PC-9 (cell line): ENCODE data around the gene RCBTB1. TPM values are rescaled to one million over a fixed set of nuclear protein-coding genes. Genes with fewer than 3 reads are reported as not detected.

Experiments used
- BruUV-seq: library from RNA; stranded (reverse); fragments of 400-500 nt; replicated peaks from 2 replicates; lab custom pipeline; 2021; lab: Mats Ljungman, UMichigan
- CTCF ChIA-PET: fragments of 300-600 bp; sonication (Branson Sonifier 250); formaldehyde crosslinking; loops from one replicate; lab custom pipeline; 2022; ENCODE audit warnings: antibody characterized with exemption; lab: Charles Lee
- POLR2A ChIA-PET: fragments of 300-600 bp; sonication (Branson Sonifier 250); formaldehyde crosslinking; loops from one replicate; lab custom pipeline; 2022; ENCODE audit warnings: antibody characterized with exemption; ENCODE audit not compliant: unreplicated experiment; lab: Charles Lee
- DNase-seq, 2 experiments: peaks; one replicate each; pipeline versions ENCODE4 v3.0.0 to v3.0.0-alpha.2; 2015 to 2022; ENCODE audit warnings: mixed read lengths in 1 of 2
- H2AFZ ChIP-seq: fragments of 200-600 bp; sonication (generic); 2 replicates; pipeline ENCODE4 v1.8.1; 2017; ENCODE audit warnings: antibody characterized with exemption
- H3F3A ChIP-seq: fragments of 200-600 bp; sonication (generic); 2 replicates; pipeline ENCODE4 v1.8.1; 2017; ENCODE audit warnings: antibody characterized with exemption, mild to moderate bottlenecking, low read depth; ENCODE audit not compliant: insufficient read depth
- H3K27ac ChIP-seq: fragments of 200-600 bp; sonication (generic); 2 replicates; pipeline ENCODE4 v1.6.1; 2016; ENCODE audit warnings: mixed run types
- H3K27me3 ChIP-seq: fragments of 200-600 bp; sonication (generic); 2 replicates; pipeline ENCODE4 v1.6.1; 2016; ENCODE audit warnings: low read depth, mixed run types; ENCODE audit not compliant: insufficient read depth
- H3K36me3 ChIP-seq: fragments of 200-600 bp; sonication (generic); 2 replicates; pipeline ENCODE4 v1.6.1; 2016; ENCODE audit warnings: low read depth, mixed run types
- H3K4me1 ChIP-seq: fragments of 200-600 bp; sonication (generic); replicated peaks from 2 replicates; pipeline ENCODE4 v1.6.1; 2016; ENCODE audit warnings: mixed run types; ENCODE audit not compliant: insufficient read depth
- H3K4me2 ChIP-seq: fragments of 200-600 bp; sonication (generic); 2 replicates; pipeline ENCODE4 v1.6.1; 2017; ENCODE audit warnings: mixed run types
- H3K4me3 ChIP-seq: fragments of 200-600 bp; sonication (generic); 2 replicates; pipeline ENCODE4 v1.6.1; 2016; ENCODE audit warnings: mixed run types
- H3K79me2 ChIP-seq: fragments of 200-600 bp; sonication (generic); 2 replicates; pipeline ENCODE4 v1.6.1; 2017; ENCODE audit warnings: low read depth, mixed run types
- H3K9me2 ChIP-seq: fragments of 200-600 bp; sonication (generic); 2 replicates; pipeline ENCODE4 v1.8.1; 2017; ENCODE audit warnings: mild to moderate bottlenecking; ENCODE audit not compliant: insufficient read depth
- H3K9me3 ChIP-seq: fragments of 200-600 bp; sonication (generic); 2 replicates; pipeline ENCODE4 v1.8.1; 2016; ENCODE audit warnings: low read depth; ENCODE audit not compliant: insufficient read depth
- H4K20me1 ChIP-seq: fragments of 200-600 bp; sonication (generic); 2 replicates; pipeline ENCODE4 v1.8.1; 2017; ENCODE audit not compliant: insufficient read depth
- EZH2 ChIP-seq: fragments of 200-600 bp; sonication (generic); IDR thresholded peaks from 2 replicates; pipeline ENCODE4 v1.8.0; 2017; ENCODE audit warnings: antibody characterized with exemption, low read depth
- intact Hi-C: fragments of 100-400 bp; cut with micrococcal nuclease; formaldehyde crosslinking; loops from one replicate; pipeline ENCODE4 v1.10.0; 2022; ENCODE audit not compliant: unreplicated experiment
- total RNA-seq: library from RNA; stranded (reverse); gene quantifications from 2 replicates; pipeline ENCODE4 v1.2.3, GENCODE V29; 2021
- TF ChIP-seq, protein P1 (sequence below): fragments of 200-600 bp; sonication (generic); conservative IDR thresholded peaks from 2 replicates; pipeline ENCODE4 v1.6.1; 2017; ENCODE audit warnings: mixed run types, antibody characterized with exemption, mild to moderate bottlenecking, moderate library complexity

The RCBTB1 gene
- total RNA-seq, 1 experiment from 2014 or later, result 16.1 TPM

DNA sequence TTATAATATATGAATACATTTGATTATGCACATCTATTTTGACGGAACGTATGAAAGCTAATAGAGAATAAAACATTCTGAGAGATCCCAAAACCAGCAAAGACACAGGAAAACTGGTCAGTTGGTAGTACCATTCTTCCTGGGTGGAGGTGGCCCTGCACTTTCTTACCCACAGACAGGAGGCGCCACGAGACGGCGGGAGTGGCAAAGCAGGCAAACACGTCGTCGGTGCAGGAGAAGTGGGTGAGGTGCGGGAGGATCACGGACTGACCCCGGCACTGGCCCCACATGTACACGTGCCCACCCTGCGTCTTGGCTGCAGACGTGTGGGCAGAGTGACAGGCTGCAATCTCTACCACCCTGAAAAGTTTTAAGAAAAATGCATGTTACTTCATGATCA, 36.1 kb downstream of the RCBTB1 start:
- POLR2A ChIA-PET, result no interaction called here

DNA sequence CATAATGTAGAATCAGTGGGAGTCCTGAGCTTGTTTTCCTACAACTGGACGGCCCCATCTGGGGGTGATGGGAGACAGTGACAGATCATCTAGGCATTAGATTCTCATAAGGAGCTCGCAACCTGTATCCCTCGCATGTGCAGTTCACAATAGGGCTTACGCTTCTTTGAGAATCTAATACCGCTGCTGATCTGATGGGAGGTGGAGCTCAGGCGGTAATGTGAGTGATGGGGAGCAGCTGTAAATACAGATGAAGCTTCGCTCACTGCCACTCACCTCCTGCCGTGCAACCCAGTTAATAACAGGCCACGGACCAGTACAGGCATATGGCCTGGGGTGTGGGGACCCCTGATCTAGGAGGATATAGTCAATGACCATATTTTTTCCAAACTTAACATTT, 38.8 kb downstream of the RCBTB1 start:
- Histone ChIP-seq H3K27ac (no peak overlapping the region), H3K36me3 (no peaks in the 10 kb centered on the region), H2AFZ (no peak overlapping the region), H3K4me2 (no peak overlapping the region), H3K27me3 (no peaks in the 10 kb centered on the region), H3K79me2 (no peaks in the 10 kb centered on the region), H3K9me2 (no peaks in the 10 kb centered on the region), H4K20me1 (no peaks in the 10 kb centered on the region), H3F3A (no peaks in the 10 kb centered on the region), H3K4me1 (no peaks in the 10 kb centered on the region), H3K9me3 (no peaks in the 10 kb centered on the region), H3K4me3 (no peak overlapping the region)
- intact Hi-C loops, result no loop called here
- ChIA-PET CTCF (no interaction called here), POLR2A (no interaction called here)
- TF ChIP-seq, protein P1, sequence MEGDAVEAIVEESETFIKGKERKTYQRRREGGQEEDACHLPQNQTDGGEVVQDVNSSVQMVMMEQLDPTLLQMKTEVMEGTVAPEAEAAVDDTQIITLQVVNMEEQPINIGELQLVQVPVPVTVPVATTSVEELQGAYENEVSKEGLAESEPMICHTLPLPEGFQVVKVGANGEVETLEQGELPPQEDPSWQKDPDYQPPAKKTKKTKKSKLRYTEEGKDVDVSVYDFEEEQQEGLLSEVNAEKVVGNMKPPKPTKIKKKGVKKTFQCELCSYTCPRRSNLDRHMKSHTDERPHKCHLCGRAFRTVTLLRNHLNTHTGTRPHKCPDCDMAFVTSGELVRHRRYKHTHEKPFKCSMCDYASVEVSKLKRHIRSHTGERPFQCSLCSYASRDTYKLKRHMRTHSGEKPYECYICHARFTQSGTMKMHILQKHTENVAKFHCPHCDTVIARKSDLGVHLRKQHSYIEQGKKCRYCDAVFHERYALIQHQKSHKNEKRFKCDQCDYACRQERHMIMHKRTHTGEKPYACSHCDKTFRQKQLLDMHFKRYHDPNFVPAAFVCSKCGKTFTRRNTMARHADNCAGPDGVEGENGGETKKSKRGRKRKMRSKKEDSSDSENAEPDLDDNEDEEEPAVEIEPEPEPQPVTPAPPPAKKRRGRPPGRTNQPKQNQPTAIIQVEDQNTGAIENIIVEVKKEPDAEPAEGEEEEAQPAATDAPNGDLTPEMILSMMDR, result no peak
- no peak for TF ChIP-seq EZH2
- DNase-seq, result no peak
- BruUV-seq, result no TSS peak

More for the DNA sequence above, 36.1 kb downstream of the RCBTB1 start:
- DNase-seq, result no peak
- Histone ChIP-seq H3K27ac (no peak overlapping the region), H4K20me1 (no peaks in the 10 kb centered on the region), H3K4me2 (no peak overlapping the region), H2AFZ (no peak overlapping the region), H3K79me2 (no peaks in the 10 kb centered on the region), H3K36me3 (no peaks in the 10 kb centered on the region), H3K4me1 (no peaks in the 10 kb centered on the region), H3K9me3 (no peaks in the 10 kb centered on the region), H3K27me3 (no peaks in the 10 kb centered on the region), H3K4me3 (no peak overlapping the region), H3K9me2 (no peaks in the 10 kb centered on the region), H3F3A (no peaks in the 10 kb centered on the region)
- intact Hi-C loops, result no loop called here
- CTCF ChIA-PET, result no interaction called here
- no TSS peak for BruUV-seq
- TF ChIP-seq, protein P1, result no peak
- TF ChIP-seq EZH2, result no peak

DNA sequence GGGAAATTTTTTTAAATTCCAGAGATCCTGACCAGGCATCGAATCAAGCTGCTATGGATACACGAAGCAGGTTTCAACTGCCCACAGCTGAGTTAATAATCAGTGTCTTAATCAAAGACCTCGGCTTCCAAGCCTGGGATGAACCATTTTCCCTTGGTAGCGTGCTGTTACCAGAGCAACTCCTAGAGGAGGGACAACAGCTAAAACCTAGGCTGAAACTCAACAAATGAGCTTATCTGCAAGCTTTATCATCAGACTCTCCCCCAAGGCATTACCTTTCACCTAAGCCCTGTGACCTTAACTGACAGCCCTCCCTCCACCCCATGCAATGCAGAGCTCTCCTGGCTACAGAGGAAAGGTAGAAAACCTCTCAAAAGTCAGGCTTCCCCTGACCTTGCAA, 39.7 kb downstream of the RCBTB1 start:
- DNase-seq, result no peak
- Histone ChIP-seq H3K27ac (no peak overlapping the region), H3K36me3 (no peaks in the 10 kb centered on the region), H3K9me3 (no peaks in the 10 kb centered on the region), H3F3A (no peaks in the 10 kb centered on the region), H3K79me2 (no peaks in the 10 kb centered on the region), H3K4me3 (no peak overlapping the region), H3K27me3 (no peaks in the 10 kb centered on the region), H3K9me2 (no peaks in the 10 kb centered on the region), H4K20me1 (no peaks in the 10 kb centered on the region), H3K4me2 (no peak overlapping the region), H2AFZ (no peak overlapping the region), H3K4me1 (no peaks in the 10 kb centered on the region)
- TF ChIP-seq EZH2, result no peak
- TF ChIP-seq, protein P1, result no peak
- CTCF ChIA-PET, result no interaction called here
- no TSS peak for BruUV-seq
- intact Hi-C loops, result no loop called here
- POLR2A ChIA-PET, result no interaction called here
